Neural progenitor cell (in vitro differentiated cells): ENCODE data around the gene PRICKLE2.

Experiments used
- EZH2 ChIP-seq: fragments of 200-600 bp; sonication (generic); IDR thresholded peaks from 2 replicates; pipeline ENCODE4 v1.6.1; 2017; ENCODE audit warnings: antibody characterized with exemption, mild to moderate bottlenecking, moderate library complexity
- EZH2phosphoT487 ChIP-seq: fragments of 200-600 bp; sonication (generic); IDR thresholded peaks from 2 replicates; pipeline ENCODE4 v1.6.1; 2017; ENCODE audit warnings: antibody characterized with exemption
- TF ChIP-seq, protein P1 (sequence below): fragments of 200-600 bp; sonication (generic); IDR thresholded peaks from 2 replicates; pipeline ENCODE4 v1.5.1; 2017; ENCODE audit warnings: antibody characterized with exemption, mild to moderate bottlenecking

DNA sequence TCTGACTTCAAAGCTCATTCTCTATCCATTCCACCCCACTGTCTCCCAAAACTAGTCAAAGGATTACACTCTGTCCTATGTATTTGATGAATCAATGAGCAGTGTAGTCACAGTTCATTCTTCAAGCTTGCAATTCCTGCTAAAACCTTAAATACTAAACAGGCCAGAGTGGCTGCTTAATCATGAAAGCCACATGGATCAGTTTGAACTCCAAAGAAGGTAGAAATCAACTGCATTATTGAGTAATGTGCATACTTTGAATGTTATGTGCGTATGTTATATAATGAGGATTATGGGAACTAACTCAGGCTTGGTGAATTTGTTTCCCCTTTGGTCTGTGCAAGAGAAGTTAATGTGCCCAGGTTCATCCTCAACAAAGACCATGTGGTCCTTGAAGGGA, 45.4 kb downstream of the PRICKLE2 start:
- TF ChIP-seq EZH2phosphoT487 (no peak), EZH2 (no peak)
- TF ChIP-seq, protein P1, sequence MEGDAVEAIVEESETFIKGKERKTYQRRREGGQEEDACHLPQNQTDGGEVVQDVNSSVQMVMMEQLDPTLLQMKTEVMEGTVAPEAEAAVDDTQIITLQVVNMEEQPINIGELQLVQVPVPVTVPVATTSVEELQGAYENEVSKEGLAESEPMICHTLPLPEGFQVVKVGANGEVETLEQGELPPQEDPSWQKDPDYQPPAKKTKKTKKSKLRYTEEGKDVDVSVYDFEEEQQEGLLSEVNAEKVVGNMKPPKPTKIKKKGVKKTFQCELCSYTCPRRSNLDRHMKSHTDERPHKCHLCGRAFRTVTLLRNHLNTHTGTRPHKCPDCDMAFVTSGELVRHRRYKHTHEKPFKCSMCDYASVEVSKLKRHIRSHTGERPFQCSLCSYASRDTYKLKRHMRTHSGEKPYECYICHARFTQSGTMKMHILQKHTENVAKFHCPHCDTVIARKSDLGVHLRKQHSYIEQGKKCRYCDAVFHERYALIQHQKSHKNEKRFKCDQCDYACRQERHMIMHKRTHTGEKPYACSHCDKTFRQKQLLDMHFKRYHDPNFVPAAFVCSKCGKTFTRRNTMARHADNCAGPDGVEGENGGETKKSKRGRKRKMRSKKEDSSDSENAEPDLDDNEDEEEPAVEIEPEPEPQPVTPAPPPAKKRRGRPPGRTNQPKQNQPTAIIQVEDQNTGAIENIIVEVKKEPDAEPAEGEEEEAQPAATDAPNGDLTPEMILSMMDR, result no peak
